ENCODE results near the gene EYA3. TPM values are rescaled to one million over a fixed set of nuclear protein-coding genes. Genes with fewer than 3 reads are reported as not detected.

The EYA3 gene
- total and polyA plus RNA-seq, 10 of the 15 experiments (the other 5 are each of a cell fraction or from before 2014, with no cell fraction given): 13.0 to 46.6 (median 23.4) TPM

DNA sequence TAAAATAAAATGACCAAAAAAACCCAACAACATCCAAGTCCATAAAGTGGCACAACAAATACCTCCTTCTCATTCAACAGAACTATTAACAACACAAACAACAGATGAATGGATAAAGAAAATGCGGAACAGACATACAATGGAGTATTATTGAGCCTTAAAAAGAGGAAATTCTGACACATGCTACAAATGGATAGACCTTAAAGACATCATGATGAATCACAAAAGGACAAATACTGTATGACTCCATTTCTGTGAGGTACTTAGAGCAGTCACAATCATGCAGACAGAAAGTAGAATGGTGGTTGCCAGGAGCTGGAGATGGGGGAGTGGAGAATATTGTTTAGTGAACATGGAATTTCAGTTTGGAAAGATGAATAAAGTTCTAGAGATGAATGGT, 42.6 kb downstream of the EYA3 start:
- H3K36me3 ChIP-seq (ENCODE audit: control insufficient read depth in 2 of 2, insufficient read depth in 2 of 2, low read length in 1 of 2): peaks cover 0 to 10% of the 10 kb centered on the region in 2 experiments; a peak in 3 of 4 replicates
- no peak overlapping the region for H3K4me3 ChIP-seq
- WGBS (ENCODE audit: insufficient coverage, insufficient replicate concordance, low lambda C conversion rate, missing lambda C conversion rate): 97% methylated on average over 1 of the region's 1 CpG
- H3K79me2 ChIP-seq (ENCODE audit: control insufficient read depth, insufficient read depth, low read length): no peaks in the 10 kb centered on the region
- no peak overlapping the region for H3K4me2 ChIP-seq (ENCODE audit: control insufficient read depth, insufficient read depth)
- no peak overlapping the region for H3K9ac ChIP-seq (ENCODE audit: control insufficient read depth, insufficient read depth, low read length)
- ChIA-PET POLR2A (interaction anchor here (0.5 to 1.0 kb wide), 2 partner anchors 9 to 366 kb away, joined by 3 to 4 read pairs; no protein-coding TSS in a partner anchor), SMC1A (ENCODE audit: uncharacterized antibody, unreplicated experiment) (no interaction called here), CTCF (interaction anchor here (0.7 kb wide), 1 partner anchor 157 kb away, joined by 4 read pairs; no protein-coding TSS in a partner anchor), RAD21 (ENCODE audit: unreplicated experiment) (no interaction called here)
- no peaks in the 10 kb centered on the region for H3K4me1 ChIP-seq (ENCODE audit: control insufficient read depth, insufficient read depth, low read length)
- intact Hi-C loops (cut with micrococcal nuclease; ENCODE audit: unreplicated experiment) (no loop called here), in situ Hi-C loops (cut with MboI) (no loop called here)
- no peak overlapping the region for H3K27ac ChIP-seq (ENCODE audit: control insufficient read depth, insufficient read depth)
- no peak overlapping the region for H2AFZ ChIP-seq (ENCODE audit: control insufficient read depth, low read depth, low read length)
- H4K20me1 ChIP-seq (ENCODE audit: control insufficient read depth, insufficient read depth): no peaks in the 10 kb centered on the region
- no peaks in the 10 kb centered on the region for H3K9me3 ChIP-seq (replicated peaks; ENCODE audit: control insufficient read depth, insufficient read depth, low read length)
- no peaks in the 10 kb centered on the region for H3K27me3 ChIP-seq (replicated peaks in 1 of 2; ENCODE audit: control insufficient read depth in 2 of 2, insufficient read depth in 2 of 2, low read length in 1 of 2)
- no peak for DNase-seq (ENCODE audit: low read depth, low spot score)
- ATAC-seq: no peak
- no peak for FAIRE-seq
- BruUV-seq (replicated peaks): no TSS peak
- TF ChIP-seq KAT2A (conservative IDR thresholded peaks at IDR 0.05; ENCODE audit: control insufficient read depth, low read depth, low read length): no peak
- no peak for TF ChIP-seq FOXM1 (IDR thresholded peaks at IDR 0.05; ENCODE audit: low read depth, low read length)
- no peak for TF ChIP-seq SREBF2 (IDR thresholded peaks at IDR 0.05; ENCODE audit: low read length)
- TF ChIP-seq, protein P1, sequence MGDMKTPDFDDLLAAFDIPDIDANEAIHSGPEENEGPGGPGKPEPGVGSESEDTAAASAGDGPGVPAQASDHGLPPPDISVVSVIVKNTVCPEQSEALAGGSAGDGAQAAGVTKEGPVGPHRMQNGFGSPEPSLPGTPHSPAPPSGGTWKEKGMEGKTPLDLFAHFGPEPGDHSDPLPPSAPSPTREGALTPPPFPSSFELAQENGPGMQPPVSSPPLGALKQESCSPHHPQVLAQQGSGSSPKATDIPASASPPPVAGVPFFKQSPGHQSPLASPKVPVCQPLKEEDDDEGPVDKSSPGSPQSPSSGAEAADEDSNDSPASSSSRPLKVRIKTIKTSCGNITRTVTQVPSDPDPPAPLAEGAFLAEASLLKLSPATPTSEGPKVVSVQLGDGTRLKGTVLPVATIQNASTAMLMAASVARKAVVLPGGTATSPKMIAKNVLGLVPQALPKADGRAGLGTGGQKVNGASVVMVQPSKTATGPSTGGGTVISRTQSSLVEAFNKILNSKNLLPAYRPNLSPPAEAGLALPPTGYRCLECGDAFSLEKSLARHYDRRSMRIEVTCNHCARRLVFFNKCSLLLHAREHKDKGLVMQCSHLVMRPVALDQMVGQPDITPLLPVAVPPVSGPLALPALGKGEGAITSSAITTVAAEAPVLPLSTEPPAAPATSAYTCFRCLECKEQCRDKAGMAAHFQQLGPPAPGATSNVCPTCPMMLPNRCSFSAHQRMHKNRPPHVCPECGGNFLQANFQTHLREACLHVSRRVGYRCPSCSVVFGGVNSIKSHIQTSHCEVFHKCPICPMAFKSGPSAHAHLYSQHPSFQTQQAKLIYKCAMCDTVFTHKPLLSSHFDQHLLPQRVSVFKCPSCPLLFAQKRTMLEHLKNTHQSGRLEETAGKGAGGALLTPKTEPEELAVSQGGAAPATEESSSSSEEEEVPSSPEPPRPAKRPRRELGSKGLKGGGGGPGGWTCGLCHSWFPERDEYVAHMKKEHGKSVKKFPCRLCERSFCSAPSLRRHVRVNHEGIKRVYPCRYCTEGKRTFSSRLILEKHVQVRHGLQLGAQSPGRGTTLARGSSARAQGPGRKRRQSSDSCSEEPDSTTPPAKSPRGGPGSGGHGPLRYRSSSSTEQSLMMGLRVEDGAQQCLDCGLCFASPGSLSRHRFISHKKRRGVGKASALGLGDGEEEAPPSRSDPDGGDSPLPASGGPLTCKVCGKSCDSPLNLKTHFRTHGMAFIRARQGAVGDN (IDR thresholded peaks at IDR 0.05): no peak
- TF ChIP-seq SIN3A (IDR thresholded peaks at IDR 0.05; ENCODE audit: low read depth, low read length): no peak
- TF ChIP-seq ELK1 (IDR thresholded peaks at IDR 0.05; ENCODE audit: low read depth, low read length): no peak
- TF ChIP-seq MTA3 (IDR thresholded peaks at IDR 0.05; ENCODE audit: borderline replicate concordance, low read length): no peak
- no peak for TF ChIP-seq SUZ12 (IDR thresholded peaks at IDR 0.05; ENCODE audit: unreplicated experiment)
- TF ChIP-seq CEBPB (IDR thresholded peaks at IDR 0.05; ENCODE audit: borderline replicate concordance in 1 of 2, low read depth in 2 of 2, low read length in 2 of 2): no peak
- no peak for TF ChIP-seq SP1 (IDR thresholded peaks at IDR 0.05; ENCODE audit: low read depth, low read length)
- TF ChIP-seq PML (IDR thresholded peaks at IDR 0.05; ENCODE audit: low read length): no peak
- no peak for TF ChIP-seq ASH2L (IDR thresholded peaks at IDR 0.05; ENCODE audit: borderline replicate concordance, low read depth)
- no peak for TF ChIP-seq BHLHE40 (IDR thresholded peaks at IDR 0.05; ENCODE audit: borderline replicate concordance in 1 of 2, low read depth in 2 of 2, low read length in 1 of 2)
- TF ChIP-seq EZH2 (IDR thresholded peaks at IDR 0.05; ENCODE audit: borderline replicate concordance, control insufficient read depth, low read depth, low read length): no peak
- no peak for TF ChIP-seq ZNF592 (IDR thresholded peaks at IDR 0.05)
- TF ChIP-seq SMARCA5 (IDR thresholded peaks at IDR 0.05): no peak
- TF ChIP-seq EED (IDR thresholded peaks at IDR 0.05; ENCODE audit: low read depth): no peak
